ENCODE measurements around the gene NBPF3.

- TF ChIP-seq CTCF (IDR thresholded peaks at IDR 0.05; ENCODE audit: extremely low read depth in 1 of 2, insufficient read depth in 1 of 2, low read depth in 1 of 2, low read length in 2 of 2) (no peak), EZH2 (IDR thresholded peaks at IDR 0.05; ENCODE audit: borderline replicate concordance, low read depth, low read length, severe bottlenecking) (no peak), POLR2A (IDR thresholded peaks at IDR 0.05; ENCODE audit: low read depth, low read length) (no peak), POLR2AphosphoS5 (IDR thresholded peaks at IDR 0.05; ENCODE audit: insufficient read depth, low read depth, low read length) (no peak)
- TF ChIP-seq, protein P1, sequence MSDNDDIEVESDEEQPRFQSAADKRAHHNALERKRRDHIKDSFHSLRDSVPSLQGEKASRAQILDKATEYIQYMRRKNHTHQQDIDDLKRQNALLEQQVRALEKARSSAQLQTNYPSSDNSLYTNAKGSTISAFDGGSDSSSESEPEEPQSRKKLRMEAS (IDR thresholded peaks at IDR 0.05; ENCODE audit: insufficient read depth, insufficient read length) = no peak
Measured at GRCh38 chr1:21532496-21532895, 92.6 kb downstream of the NBPF3 start.
